ENCODE data around the gene ESYT2.

The ESYT2 gene

GRCh38 chr7:158782761-158783401 is 46.4 kb downstream of the ESYT2 start:
- DNase-seq = no peak

DNA sequence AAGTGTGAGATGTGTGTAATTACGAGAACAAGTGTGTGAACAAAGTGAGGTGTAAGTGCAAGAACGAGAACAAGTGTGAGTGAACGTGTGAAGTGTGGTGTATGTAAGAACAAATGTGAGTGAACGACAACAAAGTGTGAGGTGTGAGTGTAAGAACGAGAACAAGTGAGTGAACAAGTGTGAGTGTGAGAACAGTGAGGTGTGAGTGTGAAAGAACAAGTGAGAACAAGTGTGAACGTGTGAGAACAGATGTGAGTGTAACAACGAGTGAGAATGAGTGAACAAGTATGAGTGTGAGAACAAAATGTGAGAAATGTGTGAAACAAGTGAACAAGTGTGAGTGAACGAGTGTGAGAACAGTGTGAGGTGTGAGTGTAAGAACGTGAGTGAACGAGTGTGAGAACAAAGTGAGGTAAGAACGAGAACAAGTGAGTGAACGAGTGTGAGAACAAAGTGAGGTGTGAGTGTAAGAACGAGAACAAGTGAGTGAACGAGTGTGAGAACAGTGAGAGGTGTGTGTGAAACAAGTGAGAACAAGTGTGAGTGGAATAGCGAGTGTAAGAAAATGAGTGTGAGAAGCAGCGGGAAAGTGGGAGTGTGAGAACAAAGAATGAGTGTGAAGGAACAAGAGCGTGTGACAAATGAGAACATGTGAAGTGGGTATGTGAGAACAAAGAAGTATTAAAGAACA is 47.2 kb downstream of the ESYT2 start:
- no peak for DNase-seq
- no peak overlapping the region for H3K4me3 Mint-ChIP-seq
- peaks cover 3% of the 10 kb centered on the region for H3K9me3 Mint-ChIP-seq
- peaks cover 16% of the 10 kb centered on the region for H3K4me1 Mint-ChIP-seq (ENCODE audit: low read depth)
- H3K27me3 Mint-ChIP-seq = no peaks in the 10 kb centered on the region
- no peak overlapping the region for H3K27ac Mint-ChIP-seq
- H3K36me3 Mint-ChIP-seq (ENCODE audit: low read depth) = peaks cover 31% of the 10 kb centered on the region

More at GRCh38 chr7:158782761-158783401, 46.4 kb downstream of the ESYT2 start:
- Mint-ChIP-seq H3K27me3 (no peaks in the 10 kb centered on the region), H3K4me1 (ENCODE audit: low read depth) (peaks cover 9% of the 10 kb centered on the region), H3K36me3 (ENCODE audit: low read depth) (peaks cover 31% of the 10 kb centered on the region), H3K9me3 (no peaks in the 10 kb centered on the region), H3K27ac (no peak overlapping the region), H3K4me3 (no peak overlapping the region)

DNA sequence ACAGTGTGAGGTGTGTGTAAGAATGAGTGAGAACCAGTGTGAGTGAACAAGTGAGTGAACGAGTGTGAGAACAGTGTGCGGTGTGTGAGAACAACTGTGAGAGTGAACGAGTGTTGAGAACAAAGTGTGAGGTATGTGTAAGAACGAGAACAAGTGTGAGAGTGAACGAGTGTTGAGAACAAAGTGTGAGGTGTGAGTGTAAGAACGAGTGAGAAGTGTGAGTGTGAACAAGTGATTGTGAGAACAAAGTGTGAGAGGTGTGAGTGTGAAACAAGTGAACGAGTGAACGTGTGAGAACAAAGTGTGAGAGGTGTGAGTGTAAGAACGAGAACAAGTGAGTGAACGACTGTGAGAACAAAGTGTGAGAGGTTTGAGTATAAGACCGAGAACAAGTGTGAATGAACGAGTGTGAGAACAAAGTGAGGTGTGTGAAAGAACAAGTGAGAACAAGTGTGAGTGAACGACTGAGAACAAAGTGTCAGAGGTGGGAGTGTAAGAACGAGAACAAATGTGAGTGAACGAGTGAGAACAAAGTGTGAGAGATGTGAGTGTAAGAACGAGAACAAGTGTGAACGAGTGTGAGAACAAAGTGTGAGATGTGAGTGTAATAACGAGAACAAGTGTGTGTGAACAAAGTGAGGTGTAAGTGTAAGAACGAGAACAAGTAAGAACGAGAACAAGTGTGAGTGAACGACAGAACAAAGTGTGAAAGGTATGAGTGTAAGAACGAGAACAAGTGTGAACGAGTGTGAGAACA is 47.9 kb downstream of the ESYT2 start:
- Mint-ChIP-seq H3K27me3 (no peaks in the 10 kb centered on the region), H3K27ac (no peak overlapping the region), H3K9me3 (peaks cover 3% of the 10 kb centered on the region), H3K4me3 (no peak overlapping the region), H3K4me1 (ENCODE audit: low read depth) (peaks cover 22% of the 10 kb centered on the region), H3K36me3 (ENCODE audit: low read depth) (peaks cover 33% of the 10 kb centered on the region)
- DNase-seq = no peak

DNA sequence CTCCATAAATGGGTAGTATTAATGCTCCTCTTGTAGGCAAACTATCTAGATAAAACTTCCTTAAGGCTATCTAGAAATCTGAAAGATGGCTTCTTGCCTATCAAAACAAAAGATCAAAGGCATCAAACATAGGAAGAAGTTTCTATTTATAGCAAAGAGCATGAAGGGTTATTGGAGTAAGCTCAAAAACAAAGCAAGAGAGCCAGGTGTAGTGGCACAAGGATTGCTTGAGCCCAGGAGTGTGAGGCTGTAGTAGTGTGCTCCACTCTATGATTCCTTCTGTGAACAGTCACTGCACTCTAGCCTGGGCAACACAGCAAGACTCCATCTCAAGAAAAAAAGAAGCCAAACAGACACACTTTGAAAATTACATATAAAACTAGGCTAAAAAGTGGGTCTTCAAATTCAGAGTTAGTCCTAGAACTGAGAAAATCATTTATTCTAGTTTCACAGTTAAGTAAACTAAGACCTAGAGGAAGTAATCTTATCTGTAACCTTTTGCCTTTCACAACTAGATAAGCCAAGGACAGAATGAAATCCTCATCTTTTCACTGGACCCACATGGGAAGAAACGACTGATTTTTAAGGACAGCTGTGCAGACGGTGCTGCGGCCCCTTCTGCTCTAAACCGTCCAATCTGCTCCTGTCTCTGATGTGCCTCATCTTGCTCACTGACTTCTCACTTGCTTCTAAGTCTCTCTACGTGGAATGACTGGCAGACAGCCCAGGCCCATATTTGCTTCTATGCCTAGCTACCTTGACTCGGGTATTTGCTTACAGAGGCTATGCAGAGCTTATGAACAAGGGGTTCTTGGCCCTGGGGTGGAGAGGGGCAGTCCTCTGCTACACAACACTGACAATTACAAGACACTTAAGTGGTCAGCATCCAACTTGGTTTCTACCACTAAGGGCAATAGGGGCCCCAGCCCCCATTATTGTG is 50.0 kb downstream of the ESYT2 start:
- Mint-ChIP-seq H3K36me3 (ENCODE audit: low read depth) (peaks cover 46% of the 10 kb centered on the region), H3K27me3 (no peaks in the 10 kb centered on the region), H3K9me3 (peaks cover 3% of the 10 kb centered on the region), H3K4me3 (no peak overlapping the region), H3K27ac (no peak overlapping the region), H3K4me1 (ENCODE audit: low read depth) (peaks cover 35% of the 10 kb centered on the region)
- no peak for DNase-seq

GRCh38 chr7:158778471-158778870 is 50.8 kb downstream of the ESYT2 start:
- peaks cover 53% of the 10 kb centered on the region for H3K36me3 Mint-ChIP-seq (ENCODE audit: low read depth)
- peaks cover 3% of the 10 kb centered on the region for H3K9me3 Mint-ChIP-seq
- no peaks in the 10 kb centered on the region for H3K27me3 Mint-ChIP-seq
- no peak overlapping the region for H3K27ac Mint-ChIP-seq
- H3K4me3 Mint-ChIP-seq = no peak overlapping the region
- H3K4me1 Mint-ChIP-seq (ENCODE audit: low read depth) = peaks cover 35% of the 10 kb centered on the region
- DNase-seq = no peak

GRCh38 chr7:158777793-158778192 is 51.5 kb downstream of the ESYT2 start:
- Mint-ChIP-seq H3K9me3 (peaks cover 3% of the 10 kb centered on the region), H3K4me3 (no peak overlapping the region), H3K27ac (peak overlapping the region; percentile 64), H3K27me3 (no peaks in the 10 kb centered on the region), H3K4me1 (ENCODE audit: low read depth) (peaks cover 39% of the 10 kb centered on the region), H3K36me3 (ENCODE audit: low read depth) (peaks cover 60% of the 10 kb centered on the region)
- no peak for DNase-seq

- DNase-seq = no peak
- Mint-ChIP-seq H3K27ac (no peak overlapping the region), H3K4me1 (ENCODE audit: low read depth) (peaks cover 50% of the 10 kb centered on the region), H3K36me3 (ENCODE audit: low read depth) (peaks cover 73% of the 10 kb centered on the region), H3K27me3 (no peaks in the 10 kb centered on the region), H3K9me3 (peaks cover 3% of the 10 kb centered on the region), H3K4me3 (no peak overlapping the region)
Measured at GRCh38 chr7:158776474-158776873, 52.8 kb downstream of the ESYT2 start.

DNA sequence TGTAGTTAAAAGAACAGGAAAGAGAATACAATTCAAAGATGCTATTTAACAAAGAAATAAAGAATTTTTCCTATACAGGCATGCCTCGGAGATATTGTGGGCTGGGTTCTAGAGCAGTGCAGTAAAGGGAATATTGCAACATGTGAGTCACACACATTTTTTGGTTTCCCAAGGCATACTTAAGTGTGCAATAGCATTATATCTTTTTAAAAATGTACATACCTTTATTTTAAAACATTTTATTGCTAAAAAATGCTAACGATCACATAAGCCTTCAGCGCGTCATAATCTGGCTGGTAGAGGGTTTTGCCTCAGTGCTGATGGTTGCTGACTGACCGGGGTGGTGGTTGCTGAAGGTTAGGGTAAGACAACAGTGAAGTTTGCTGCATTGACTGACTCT is 54.4 kb downstream of the ESYT2 start:
- peaks cover 3% of the 10 kb centered on the region for H3K9me3 Mint-ChIP-seq

DNA sequence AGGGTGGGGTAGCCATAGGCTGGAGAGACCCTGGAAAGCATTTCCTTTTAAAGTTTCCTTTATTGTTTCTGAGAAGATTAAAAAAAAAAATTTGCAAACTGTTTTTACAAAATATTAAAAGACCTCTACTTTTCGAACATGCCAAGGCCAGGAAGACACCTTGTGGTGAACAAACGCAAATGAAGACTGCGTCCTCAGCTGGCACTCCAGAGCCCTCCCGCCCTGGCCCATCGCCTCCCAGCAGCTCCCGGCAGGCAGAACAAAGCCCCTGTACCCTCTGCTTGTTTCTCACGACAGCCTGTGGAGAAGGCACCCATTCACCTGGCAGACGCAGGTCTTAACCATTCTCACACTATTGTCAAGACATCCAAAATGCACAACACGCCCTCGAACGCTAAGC is 56.4 kb downstream of the ESYT2 start:
- Mint-ChIP-seq H3K27me3 (no peaks in the 10 kb centered on the region), H3K9me3 (peaks cover 3% of the 10 kb centered on the region), H3K4me1 (ENCODE audit: low read depth) (peaks cover 55% of the 10 kb centered on the region), H3K27ac (peak overlapping the region; percentile 56), H3K36me3 (ENCODE audit: low read depth) (peaks cover 82% of the 10 kb centered on the region), H3K4me3 (no peak overlapping the region)
- no peak for DNase-seq

More for the DNA sequence above, 54.4 kb downstream of the ESYT2 start:
- H3K4me3 Mint-ChIP-seq = no peak overlapping the region
- peaks cover 77% of the 10 kb centered on the region for H3K36me3 Mint-ChIP-seq (ENCODE audit: low read depth)
- H3K4me1 Mint-ChIP-seq (ENCODE audit: low read depth) = peaks cover 55% of the 10 kb centered on the region
- no peak for DNase-seq
- H3K27me3 Mint-ChIP-seq = no peaks in the 10 kb centered on the region
- H3K27ac Mint-ChIP-seq = peak overlapping the region; percentile 71

- no peaks in the 10 kb centered on the region for H3K27me3 Mint-ChIP-seq
- peaks cover 81% of the 10 kb centered on the region for H3K36me3 Mint-ChIP-seq (ENCODE audit: low read depth)
- no peak overlapping the region for H3K27ac Mint-ChIP-seq
- H3K9me3 Mint-ChIP-seq = no peaks in the 10 kb centered on the region
- H3K4me1 Mint-ChIP-seq (ENCODE audit: low read depth) = peaks cover 50% of the 10 kb centered on the region
- H3K4me3 Mint-ChIP-seq = no peak overlapping the region
- no peak for DNase-seq
Measured at GRCh38 chr7:158771213-158771834, 58.0 kb downstream of the ESYT2 start.

DNA sequence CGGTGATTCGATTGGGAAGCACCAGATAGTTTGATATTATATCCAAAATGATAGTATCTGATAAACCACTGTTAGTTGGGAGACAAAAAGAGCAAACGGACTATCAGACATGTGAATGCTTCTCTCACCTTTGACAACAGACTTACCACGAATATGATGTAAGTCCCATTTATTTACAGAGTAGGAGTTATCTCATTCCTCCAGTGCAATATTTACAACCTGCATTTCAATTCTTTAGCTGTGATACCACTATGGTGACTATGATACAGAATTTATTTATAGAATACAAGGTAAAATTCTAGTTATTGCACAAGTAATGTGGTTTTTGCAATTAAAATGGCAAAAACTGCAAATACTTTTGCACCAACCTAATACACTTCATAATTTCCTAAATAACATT is 61.6 kb downstream of the ESYT2 start:
- DNase-seq = no peak
- Mint-ChIP-seq H3K4me3 (no peak overlapping the region), H3K9me3 (no peaks in the 10 kb centered on the region), H3K4me1 (ENCODE audit: low read depth) (peaks cover 41% of the 10 kb centered on the region), H3K27me3 (no peaks in the 10 kb centered on the region), H3K36me3 (ENCODE audit: low read depth) (peaks cover 75% of the 10 kb centered on the region), H3K27ac (no peak overlapping the region)

GRCh38 chr7:158766570-158767281 is 62.6 kb downstream of the ESYT2 start:
- no peak for DNase-seq
- Mint-ChIP-seq H3K4me3 (no peak overlapping the region), H3K27ac (peak overlapping the region; percentile 79), H3K4me1 (ENCODE audit: low read depth) (peaks cover 33% of the 10 kb centered on the region), H3K36me3 (ENCODE audit: low read depth) (peaks cover 71% of the 10 kb centered on the region), H3K9me3 (no peaks in the 10 kb centered on the region), H3K27me3 (no peaks in the 10 kb centered on the region)

DNA sequence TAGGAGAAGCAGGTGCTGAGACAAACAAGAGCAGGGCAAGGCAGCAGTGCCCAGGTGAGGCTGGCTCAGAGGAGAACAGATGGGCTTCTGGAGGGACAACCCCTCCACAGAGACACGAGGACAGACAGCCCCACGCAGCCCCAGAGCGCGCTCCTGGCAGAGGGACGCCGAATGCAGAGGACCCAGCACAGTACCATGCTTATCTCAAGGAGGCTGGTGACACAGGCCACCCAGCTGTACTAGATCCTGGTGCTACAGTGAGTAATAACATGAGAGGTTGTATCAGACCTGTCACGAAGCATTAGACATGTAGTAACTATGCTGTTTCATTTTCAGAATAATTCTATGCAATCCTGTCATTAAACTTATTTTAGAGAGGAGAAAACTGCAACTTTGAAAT is 64.3 kb downstream of the ESYT2 start:
- Mint-ChIP-seq H3K27ac (peak overlapping the region; percentile 73), H3K4me1 (ENCODE audit: low read depth) (peaks cover 28% of the 10 kb centered on the region), H3K27me3 (no peaks in the 10 kb centered on the region), H3K9me3 (no peaks in the 10 kb centered on the region), H3K4me3 (no peak overlapping the region), H3K36me3 (ENCODE audit: low read depth) (peaks cover 82% of the 10 kb centered on the region)
- DNase-seq = no peak

All from activated T-cell treated with anti-CD3 and anti-CD28 coated beads, Interleukin-2, amount 50 U/mL, for 24 hours (primary cell).